Raji (cell line): ENCODE data around the gene CCDC191.

ENCODE experiments used
- POLR2A ChIP-seq: IDR thresholded peaks from 2 replicates; pipeline ENCODE4 v1.6.1; 2011; ENCODE audit warnings: low read depth, low read length, control low read depth; ENCODE audit not compliant: insufficient read depth

CCDC191 gene

DNA sequence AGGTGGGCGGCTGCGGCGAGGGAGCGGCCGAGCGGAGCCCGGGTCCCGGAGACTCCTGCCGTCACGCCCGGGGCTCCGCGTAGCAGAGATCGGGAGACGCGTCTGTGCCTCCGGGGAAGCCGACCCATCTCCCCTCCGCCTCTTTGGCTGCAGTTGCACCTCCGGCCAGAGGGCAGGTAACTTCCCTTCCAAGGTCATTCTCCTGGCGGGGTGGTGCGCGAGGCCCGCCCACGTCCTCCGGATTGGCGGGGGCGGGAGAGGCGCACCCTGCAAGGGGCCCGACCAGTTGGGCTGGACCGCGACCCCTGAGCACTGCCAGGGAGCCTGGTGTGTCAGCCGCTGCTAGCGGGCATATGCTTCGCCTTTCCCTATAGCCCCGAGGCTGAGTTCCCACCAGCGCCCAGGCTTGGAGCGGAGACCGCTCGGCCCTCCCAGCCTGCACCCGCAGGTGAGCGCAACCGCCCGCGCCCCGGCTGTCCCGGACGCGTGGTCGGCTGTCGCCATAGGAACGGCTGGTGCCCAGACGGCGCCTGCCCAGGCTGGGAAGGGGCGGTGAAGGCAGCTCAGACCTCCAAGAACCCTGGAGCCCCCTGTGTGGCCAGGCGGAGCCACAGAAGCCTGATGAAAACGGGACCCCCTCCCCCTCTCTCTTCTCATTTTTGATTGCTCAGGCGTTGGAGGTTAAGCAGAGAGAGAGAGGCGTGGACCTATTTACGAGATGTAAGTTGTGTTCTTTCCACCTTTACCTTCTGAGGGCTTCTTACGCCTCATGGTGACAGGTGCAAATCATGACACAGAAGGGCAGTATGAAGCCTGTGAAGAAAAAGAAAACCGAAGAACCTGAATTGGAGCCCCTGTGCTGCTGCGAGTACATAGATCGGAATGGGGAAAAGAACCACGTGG is 108.1 kb downstream of the CCDC191 start:
- peak; percentile 56; the same call in 1 of the 2 replicates for TF ChIP-seq POLR2A

DNA sequence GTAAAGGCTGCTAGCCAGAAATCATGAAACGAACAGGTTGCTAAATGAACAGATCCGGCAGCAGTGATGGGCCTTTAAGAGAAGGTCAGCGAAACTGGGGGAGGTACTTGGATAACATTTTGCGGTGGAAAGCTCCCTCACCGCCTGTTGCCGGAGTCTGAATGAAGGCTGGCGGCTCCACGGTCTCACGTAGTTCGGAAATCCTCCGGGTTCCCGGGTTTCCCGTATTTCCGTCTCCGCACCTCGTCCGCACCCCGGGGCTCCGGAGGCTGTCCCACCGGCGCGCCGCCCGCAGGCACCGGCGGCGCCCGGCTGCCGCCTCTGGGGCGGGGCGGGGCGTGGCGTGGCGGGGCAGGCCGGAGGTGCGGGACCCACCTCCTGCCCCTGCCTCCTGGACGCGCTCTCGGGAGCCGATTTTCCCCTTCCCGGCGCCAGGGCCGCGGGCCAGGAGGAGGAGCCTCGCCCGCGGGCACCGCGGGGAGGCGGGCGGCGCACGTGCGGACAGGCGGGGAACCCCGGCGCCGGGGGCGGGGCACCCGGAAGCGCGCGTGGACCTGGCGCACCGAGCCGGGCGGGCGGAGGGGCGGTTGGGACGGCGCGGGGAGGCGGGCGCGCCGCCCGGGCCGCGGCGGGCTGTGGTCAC is 108.8 kb downstream of the CCDC191 start, which contains the start of gene ZDHHC23:
TSS of gene ZDHHC23 (plus strand) at position 642 of the 643 bp plus-strand sequence. CDS start 790 bp downstream, outside the sequence.
- no peak for TF ChIP-seq POLR2A

DNA sequence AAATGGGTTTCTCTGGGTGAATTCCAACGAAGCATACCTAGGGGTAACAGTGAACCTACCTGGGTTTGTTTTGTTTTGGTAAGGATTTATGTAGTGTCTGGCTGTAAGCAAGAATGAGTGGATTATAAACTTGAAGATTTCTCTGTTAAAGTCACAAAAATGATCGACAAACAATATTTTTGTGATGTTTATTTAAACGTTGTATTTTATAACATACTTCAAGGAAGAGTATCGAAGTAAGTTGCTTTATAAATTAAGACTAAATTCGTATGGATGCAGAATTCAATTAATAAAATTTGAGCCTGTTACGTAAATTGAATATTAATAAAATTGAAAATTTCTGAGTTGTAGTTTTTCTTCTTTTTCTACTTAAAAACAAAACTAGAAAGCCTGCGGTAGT is 109.5 kb downstream of the CCDC191 start:
- TF ChIP-seq POLR2A = no peak

DNA sequence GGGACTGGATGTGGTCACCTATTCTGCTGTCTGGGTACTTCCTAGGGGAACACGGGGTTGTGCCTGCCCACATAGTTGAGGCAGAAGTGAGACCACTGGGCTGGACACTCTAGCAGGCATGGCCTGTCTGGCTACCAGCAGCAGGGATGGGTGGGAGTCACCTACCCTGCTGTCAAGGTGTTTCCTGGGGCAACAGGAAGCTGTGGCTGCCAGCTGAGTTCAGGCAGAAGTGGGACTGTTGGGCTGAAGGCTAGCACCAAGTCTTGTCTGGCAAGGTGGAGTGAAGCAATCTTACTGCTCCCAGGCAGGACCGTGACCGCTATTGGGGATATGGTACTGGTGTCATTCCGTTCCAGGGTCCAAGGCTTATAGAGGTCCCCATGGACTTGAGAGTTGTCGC is 128.8 kb downstream of the CCDC191 start:
- TF ChIP-seq POLR2A = no peak

DNA sequence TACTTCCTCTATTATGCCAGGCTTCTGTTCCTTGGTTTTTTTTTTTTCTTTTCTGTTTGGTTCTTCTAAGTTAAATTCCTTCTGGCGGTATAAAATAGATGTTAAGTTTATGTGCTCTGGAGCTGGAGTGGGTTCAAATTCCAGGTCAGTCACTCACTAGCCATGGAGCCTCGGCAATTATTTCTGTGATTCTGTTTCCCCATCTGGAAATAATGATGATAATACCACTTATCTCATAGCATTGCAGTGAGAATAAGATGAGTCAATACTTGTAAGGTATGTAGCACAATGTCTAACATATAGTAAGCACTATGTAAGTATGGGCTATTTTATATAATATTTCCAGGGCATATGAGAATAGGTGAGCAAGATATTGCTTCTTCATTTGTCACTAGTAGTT is 141.7 kb downstream of the CCDC191 start:
- no peak for TF ChIP-seq POLR2A
